NT2/D1 (cell line): ENCODE results near the gene SST.
A peak's percentile ranks its signal among the peaks of the same experiment; 100 is the strongest.

Experiments used
- DNase-seq: peaks from one replicate; pipeline ENCODE4 v3.0.0-alpha.2; 2011; ENCODE audit warnings: low read depth, low spot score
- H3K27me3 ChIP-seq: 2 replicates; pipeline ENCODE4 v1.6.0; 2011; ENCODE audit warnings: mild to moderate bottlenecking; ENCODE audit not compliant: insufficient read length, insufficient read depth
- H3K36me3 ChIP-seq: 2 replicates; pipeline ENCODE4 v1.6.1; 2011; ENCODE audit warnings: mild to moderate bottlenecking, low read length, mixed read lengths; ENCODE audit not compliant: insufficient read depth, insufficient read length
- H3K4me1 ChIP-seq: 2 replicates; pipeline ENCODE4 v1.5.1; 2011; ENCODE audit not compliant: insufficient read depth, insufficient read length
- H3K4me3 ChIP-seq: 2 replicates; pipeline ENCODE4 v1.5.1; 2011; ENCODE audit warnings: low read depth; ENCODE audit not compliant: insufficient read length
- H3K9ac ChIP-seq: 2 replicates; pipeline ENCODE4 v1.6.0; 2011; ENCODE audit warnings: low read depth; ENCODE audit not compliant: insufficient read length
- H3K9me3 ChIP-seq: 2 replicates; pipeline ENCODE4 v1.5.1; 2011; ENCODE audit warnings: mild to moderate bottlenecking, low read length; ENCODE audit not compliant: insufficient read depth
- SUZ12 ChIP-seq: IDR thresholded peaks from 2 replicates; pipeline ENCODE4 v1.6.1; 2011; ENCODE audit not compliant: insufficient read length, insufficient read depth; ENCODE audit errors: extremely low read depth
- YY1 ChIP-seq: IDR thresholded peaks from 2 replicates; pipeline ENCODE4 v1.6.1; 2011; ENCODE audit not compliant: insufficient read length, insufficient read depth
- ZNF274 ChIP-seq: IDR thresholded peaks from 2 replicates; pipeline ENCODE4 v1.6.1; 2011; ENCODE audit warnings: mild to moderate bottlenecking, low read depth, low read length

The SST gene

DNA sequence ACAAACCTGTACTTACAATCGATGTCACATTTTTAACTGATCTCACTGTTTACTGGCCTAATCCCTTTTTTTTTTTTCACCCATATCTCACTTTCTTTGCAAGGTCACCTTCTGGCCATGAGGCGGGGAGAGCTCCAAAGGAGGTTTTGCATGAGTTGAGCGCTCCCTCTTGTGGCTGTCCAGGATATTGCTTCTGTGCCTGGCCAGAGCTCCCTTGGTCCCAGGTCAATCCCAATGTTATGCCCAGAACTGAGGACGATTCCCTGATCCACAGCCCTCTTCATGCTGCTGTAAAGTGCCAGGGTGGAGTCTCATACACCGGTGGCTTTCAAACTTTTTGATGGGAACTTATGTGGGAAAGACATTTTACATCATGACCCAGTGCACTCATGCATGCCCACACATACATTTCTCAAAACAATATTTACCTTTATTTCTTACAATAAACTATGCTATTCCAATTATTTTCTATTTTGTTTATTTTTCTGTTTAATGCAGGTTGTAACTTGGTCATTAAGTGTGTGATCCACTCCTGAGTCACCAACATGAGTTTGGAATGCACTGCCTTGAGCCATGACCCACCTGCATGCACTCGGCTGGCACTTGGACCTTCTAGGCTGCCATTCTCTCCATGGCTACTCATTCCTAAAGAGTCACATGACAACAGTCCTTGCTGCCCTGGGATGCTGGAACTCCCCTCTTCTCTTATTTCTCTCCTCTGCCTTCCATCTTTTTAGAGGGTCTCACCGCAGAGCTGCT, 9.6 kb upstream of the SST start:
- Histone ChIP-seq H3K27me3 (no peaks in the 10 kb centered on the region), H3K9me3 (0 out of 2 replicates have a peak, but pooled peaks cover 2% of the 10 kb centered on the region), H3K9ac (no peak overlapping the region), H3K4me1 (no peaks in the 10 kb centered on the region), H3K36me3 (no peaks in the 10 kb centered on the region), H3K4me3 (no peak overlapping the region)
- DNase-seq, result peak; percentile 86
- TF ChIP-seq ZNF274 (no peak), SUZ12 (no peak), YY1 (no peak)

DNA sequence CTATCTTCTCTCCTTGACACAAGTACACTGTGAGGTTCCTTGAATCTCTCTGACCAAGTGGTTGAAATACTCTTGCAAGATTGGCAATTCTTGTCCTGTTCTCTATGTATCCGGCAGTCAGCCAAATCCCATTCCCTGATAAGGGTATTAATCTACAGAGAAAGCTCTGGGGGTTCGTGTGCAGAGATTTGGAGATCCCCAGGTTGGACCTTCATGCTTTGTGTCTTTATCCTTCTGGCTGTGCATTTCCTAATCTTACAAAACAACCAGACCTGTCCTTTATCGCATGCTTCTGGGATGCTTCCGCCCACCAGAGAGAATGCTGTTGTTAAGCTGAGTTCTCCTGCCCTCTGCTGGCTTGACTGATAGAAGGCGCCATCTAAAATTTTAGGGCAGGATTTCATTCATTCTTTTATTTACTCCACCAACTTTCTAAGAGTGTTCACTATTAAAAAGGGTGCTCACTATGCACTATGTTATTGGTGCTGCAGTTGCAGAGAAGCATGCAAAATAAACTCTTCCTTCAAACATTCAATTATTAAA, 8.6 kb upstream of the SST start:
- Histone ChIP-seq H3K27me3 (no peaks in the 10 kb centered on the region), H3K4me1 (no peaks in the 10 kb centered on the region), H3K36me3 (no peaks in the 10 kb centered on the region), H3K4me3 (no peak overlapping the region), H3K9me3 (no peaks in the 10 kb centered on the region), H3K9ac (no peak overlapping the region)
- DNase-seq, result peak; percentile 63
- TF ChIP-seq YY1, result no peak
- no peak for TF ChIP-seq SUZ12
- TF ChIP-seq ZNF274, result no peak

DNA sequence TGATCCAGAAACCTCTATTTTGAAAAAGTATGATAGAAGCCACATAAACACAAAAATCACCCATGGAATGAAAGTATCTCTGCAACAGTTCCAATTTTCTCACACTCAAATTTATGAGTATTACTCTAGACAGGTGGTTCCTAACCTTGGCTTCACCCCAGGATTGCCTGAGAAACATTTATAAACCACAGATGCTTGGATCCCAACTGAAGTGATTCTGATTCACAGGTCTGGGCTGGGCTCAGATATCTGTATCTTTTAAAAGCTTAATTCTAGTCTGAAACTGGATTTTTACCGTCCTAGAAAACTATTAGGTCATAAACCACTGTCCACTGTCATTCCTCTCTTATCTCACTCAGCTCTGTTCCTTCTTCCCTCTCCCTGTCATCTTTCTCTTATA, 7.4 kb upstream of the SST start:
- TF ChIP-seq SUZ12 (no peak), ZNF274 (no peak), YY1 (no peak)
- no peak overlapping the region for H3K4me3 ChIP-seq
- H3K4me1 ChIP-seq, result no peaks in the 10 kb centered on the region
- DNase-seq, result no peak
- no peaks in the 10 kb centered on the region for H3K36me3 ChIP-seq
- no peak overlapping the region for H3K9ac ChIP-seq
- no peaks in the 10 kb centered on the region for H3K9me3 ChIP-seq
- H3K27me3 ChIP-seq, result peaks cover 6% of the 10 kb centered on the region

DNA sequence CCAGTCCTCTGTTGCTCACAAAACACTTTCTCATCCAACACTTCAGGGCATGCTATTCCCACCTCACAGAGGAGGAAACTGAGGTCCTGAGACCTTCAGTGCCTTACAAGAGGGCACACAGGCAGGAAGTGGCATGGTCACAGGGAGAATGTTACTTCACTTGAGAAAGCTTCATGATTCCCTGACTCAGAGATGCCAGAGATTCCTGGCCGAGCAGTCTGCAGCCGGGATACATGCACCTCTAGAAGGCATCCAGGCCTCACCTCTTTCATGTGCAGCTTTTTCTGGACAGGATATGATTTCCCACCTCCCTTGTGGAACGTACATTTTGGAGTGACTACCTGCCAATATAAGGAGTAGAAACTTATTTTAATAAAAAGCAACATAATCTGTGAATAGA, 2.8 kb upstream of the SST start:
- TF ChIP-seq SUZ12, result no peak
- TF ChIP-seq ZNF274, result no peak
- no peak for TF ChIP-seq YY1
- H3K36me3 ChIP-seq, result no peaks in the 10 kb centered on the region
- H3K9ac ChIP-seq, result no peak overlapping the region
- peaks cover 43% of the 10 kb centered on the region for H3K27me3 ChIP-seq
- no peak for DNase-seq
- no peak overlapping the region for H3K4me3 ChIP-seq
- H3K4me1 ChIP-seq, result no peaks in the 10 kb centered on the region
- no peaks in the 10 kb centered on the region for H3K9me3 ChIP-seq

DNA sequence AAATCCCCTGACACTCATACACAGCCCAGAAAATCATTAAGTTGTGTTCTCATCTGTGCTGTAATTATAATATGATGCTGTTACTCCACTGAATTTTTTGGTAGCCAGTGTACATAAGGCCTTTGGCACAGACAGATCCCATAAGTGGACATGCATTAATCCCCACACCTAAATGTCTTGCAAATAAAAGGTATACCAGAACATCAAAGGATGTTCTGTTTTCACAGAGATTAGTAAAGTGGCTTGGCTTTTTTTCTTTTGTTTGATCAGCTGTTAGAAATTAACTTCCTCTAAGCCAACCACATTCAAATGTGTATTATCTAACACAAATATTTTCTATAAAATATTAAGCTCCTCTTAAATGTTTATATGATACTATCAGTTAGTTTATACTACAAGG, 2.7 kb downstream of the SST start:
- Histone ChIP-seq H3K9ac (no peak overlapping the region), H3K4me3 (no peak overlapping the region), H3K9me3 (no peaks in the 10 kb centered on the region), H3K4me1 (no peaks in the 10 kb centered on the region), H3K27me3 (peaks cover 37% of the 10 kb centered on the region), H3K36me3 (no peaks in the 10 kb centered on the region)
- DNase-seq, result no peak
- no peak for TF ChIP-seq ZNF274
- no peak for TF ChIP-seq YY1
- TF ChIP-seq SUZ12, result no peak

DNA sequence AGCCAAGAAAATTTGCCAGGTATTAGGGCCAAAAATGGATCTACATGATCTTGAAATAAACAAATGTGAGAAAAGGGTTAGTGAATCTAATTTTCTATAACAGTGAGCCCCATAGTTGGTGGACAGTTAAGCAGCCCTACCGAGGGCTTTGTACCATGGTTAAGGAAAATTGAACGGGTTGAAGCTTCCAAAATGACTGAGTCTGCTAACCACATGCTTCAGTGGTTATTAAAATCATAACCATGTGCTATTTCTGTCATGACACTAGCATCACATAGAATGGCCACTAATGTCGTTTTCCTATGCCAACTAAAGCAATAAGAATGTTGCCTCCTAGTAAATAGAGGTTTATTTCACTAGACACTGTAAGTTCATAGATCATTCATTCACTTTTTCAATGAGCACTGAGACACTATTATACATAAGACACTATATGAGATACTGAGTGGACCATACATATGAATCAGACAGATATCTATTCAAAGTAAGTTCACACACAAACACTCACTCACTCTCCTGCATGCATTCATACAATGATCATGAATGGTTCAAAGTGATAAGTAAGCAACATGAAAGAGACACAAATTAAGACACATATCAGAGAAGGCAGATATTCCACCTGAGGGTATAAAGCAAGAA, 4.3 kb downstream of the SST start:
- H3K4me3 ChIP-seq, result no peak overlapping the region
- no peaks in the 10 kb centered on the region for H3K36me3 ChIP-seq
- no peak for DNase-seq
- no peak for TF ChIP-seq SUZ12
- TF ChIP-seq YY1, result no peak
- TF ChIP-seq ZNF274, result no peak
- no peak overlapping the region for H3K9ac ChIP-seq
- peaks cover 20% of the 10 kb centered on the region for H3K27me3 ChIP-seq
- no peaks in the 10 kb centered on the region for H3K4me1 ChIP-seq
- no peaks in the 10 kb centered on the region for H3K9me3 ChIP-seq

DNA sequence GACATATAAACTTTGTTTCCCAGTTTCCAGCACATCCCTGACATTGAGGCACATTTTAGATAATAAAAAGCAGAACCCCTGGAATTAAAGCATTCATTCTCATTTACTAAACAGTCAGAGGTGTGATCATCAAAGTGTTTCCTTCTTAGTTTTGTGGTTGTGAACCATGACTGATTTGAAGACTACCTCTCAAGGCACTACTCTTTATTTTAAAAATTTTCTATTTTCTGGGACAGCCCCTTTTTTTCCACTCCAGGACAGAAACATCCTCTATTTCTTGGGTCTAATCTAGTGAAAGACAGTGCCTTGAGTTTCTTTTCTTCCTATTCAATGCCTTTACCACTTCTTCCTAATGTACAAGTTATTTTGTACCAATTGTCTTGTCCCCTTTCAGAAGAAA, 5.2 kb downstream of the SST start:
- no peak overlapping the region for H3K4me3 ChIP-seq
- H3K9me3 ChIP-seq, result no peaks in the 10 kb centered on the region
- no peaks in the 10 kb centered on the region for H3K4me1 ChIP-seq
- TF ChIP-seq YY1 (no peak), ZNF274 (no peak), SUZ12 (no peak)
- H3K36me3 ChIP-seq, result no peaks in the 10 kb centered on the region
- no peak overlapping the region for H3K9ac ChIP-seq
- DNase-seq, result no peak
- peaks cover 12% of the 10 kb centered on the region for H3K27me3 ChIP-seq
